ENCODE data around the gene CTNNBL1. TPM values are rescaled to one million over a fixed set of nuclear protein-coding genes. Genes with fewer than 3 reads are reported as not detected.
"Not testable (repeated sequence)": the region's sequence is repeated elsewhere in the genome, so short reads cannot be mapped to it uniquely, and the experiment has no call there.

CTNNBL1 gene, protein sequence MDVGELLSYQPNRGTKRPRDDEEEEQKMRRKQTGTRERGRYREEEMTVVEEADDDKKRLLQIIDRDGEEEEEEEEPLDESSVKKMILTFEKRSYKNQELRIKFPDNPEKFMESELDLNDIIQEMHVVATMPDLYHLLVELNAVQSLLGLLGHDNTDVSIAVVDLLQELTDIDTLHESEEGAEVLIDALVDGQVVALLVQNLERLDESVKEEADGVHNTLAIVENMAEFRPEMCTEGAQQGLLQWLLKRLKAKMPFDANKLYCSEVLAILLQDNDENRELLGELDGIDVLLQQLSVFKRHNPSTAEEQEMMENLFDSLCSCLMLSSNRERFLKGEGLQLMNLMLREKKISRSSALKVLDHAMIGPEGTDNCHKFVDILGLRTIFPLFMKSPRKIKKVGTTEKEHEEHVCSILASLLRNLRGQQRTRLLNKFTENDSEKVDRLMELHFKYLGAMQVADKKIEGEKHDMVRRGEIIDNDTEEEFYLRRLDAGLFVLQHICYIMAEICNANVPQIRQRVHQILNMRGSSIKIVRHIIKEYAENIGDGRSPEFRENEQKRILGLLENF
- 21.8 and 32.4 TPM in 2 replicates for total RNA-seq

DNA sequence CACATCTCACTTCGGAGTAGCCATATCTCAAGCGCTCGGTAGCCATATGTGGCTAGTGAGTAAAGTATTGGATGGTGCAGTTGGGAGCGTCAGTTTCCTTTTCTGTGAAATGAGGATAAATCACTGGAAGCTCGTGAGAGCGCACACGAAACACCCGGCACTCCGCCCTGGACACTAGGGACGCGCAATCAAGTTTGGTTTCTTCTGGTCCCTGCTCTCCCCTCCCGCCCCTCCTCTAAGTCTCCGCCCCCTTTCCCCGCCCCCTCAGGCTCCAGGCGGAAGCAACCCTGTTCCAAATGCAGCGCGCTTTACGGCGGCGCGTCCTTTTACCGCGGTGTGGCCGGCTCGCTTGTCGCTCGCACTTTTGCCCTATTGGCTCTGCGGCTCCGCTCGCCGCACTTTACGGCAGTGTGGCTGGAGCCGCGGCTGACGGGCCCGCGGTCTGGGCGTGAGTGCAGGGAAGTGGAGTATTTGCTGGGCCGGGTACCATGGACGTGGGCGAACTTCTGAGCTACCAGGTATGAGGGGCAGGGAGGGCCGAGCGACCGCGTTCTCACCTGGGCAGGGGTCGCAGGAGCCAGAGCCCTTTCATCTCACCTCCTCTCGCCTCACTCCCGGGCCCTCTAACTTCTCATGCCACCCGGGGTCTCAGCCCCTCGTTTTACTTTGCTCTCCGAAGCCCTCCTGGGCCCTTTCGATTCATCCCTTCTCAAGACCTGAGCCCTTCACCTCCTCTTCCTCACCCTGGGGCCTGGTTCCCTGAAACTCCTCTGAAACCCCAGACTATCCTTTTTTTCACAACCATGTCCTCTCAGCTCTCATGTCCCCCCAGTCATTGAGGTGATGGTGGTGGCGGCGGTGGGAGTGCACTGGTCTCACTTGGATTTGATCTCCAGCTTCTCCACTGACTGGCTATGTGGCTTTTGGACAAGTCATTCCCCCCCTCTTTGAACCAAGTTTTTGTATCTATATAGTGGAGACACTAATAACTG, at the start of gene CTNNBL1:
Gene CTNNBL1, plus strand, starts transcription at position 396 of the 992 bp plus-strand sequence. Its CDS starts 93 bp downstream, at position 489.
- DNase-seq (ENCODE audit: extremely low read depth, low read depth, low spot score) = peak; percentile 72

- DNase-seq (ENCODE audit: extremely low read depth, low read depth, low spot score) = no peak
Measured at GRCh38 chr20:37644605-37645004, 49.2 kb upstream of the CTNNBL1 start.

DNA sequence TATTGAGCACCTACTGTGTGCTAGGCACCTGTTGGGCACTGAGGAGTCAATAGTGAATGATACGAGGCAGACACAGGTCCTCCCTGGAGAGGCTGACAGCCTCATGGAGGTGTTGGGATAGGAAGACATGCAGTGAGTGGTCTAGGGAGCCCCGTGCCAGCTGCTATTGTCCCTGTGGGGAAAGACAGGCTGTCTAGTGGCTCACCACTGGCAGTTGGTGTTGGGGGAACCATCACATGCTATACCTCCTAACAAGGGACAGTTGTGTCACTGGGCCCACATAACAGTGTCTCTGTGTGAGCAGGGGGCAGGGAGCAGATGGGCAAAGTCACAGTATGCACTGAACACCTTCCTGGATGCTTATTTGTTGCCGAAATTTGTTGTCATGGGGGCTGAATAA, 45.9 kb upstream of the CTNNBL1 start:
- no peak for DNase-seq (ENCODE audit: extremely low read depth, low read depth, low spot score)

GRCh38 chr20:37649017-37649416, 44.8 kb upstream of the CTNNBL1 start:
- no peak for DNase-seq (ENCODE audit: extremely low read depth, low read depth, low spot score)

- no peak for DNase-seq (ENCODE audit: extremely low read depth, low read depth, low spot score)
Measured at GRCh38 chr20:37649676-37650370, 44.0 kb upstream of the CTNNBL1 start.

- no peak for DNase-seq (ENCODE audit: extremely low read depth, low read depth, low spot score)
Measured at GRCh38 chr20:37650661-37651060, 43.2 kb upstream of the CTNNBL1 start.

DNA sequence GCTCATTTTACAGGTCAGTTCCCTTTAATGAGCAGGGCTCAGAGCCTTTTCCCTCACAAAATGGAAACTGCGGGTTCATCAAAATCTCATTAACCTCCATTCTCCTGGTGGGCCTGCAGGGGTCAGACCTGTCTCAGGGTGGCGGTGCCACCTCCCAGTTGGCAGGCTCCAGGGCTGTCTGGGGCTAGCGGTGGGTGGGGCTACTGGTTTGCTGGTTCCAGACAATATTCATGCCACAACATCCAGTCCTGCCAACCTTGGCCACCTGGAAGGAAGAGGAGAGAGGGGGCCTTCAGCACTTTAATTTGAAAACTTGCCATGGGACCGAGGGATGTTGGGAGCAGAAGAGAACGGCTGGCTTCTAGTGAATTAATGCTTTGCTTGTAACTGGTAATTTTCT, 41.9 kb upstream of the CTNNBL1 start:
- DNase-seq (ENCODE audit: extremely low read depth, low read depth, low spot score) = no peak

GRCh38 chr20:37656945-37657344, 36.9 kb upstream of the CTNNBL1 start:
- no peak for DNase-seq (ENCODE audit: extremely low read depth, low read depth, low spot score)

DNA sequence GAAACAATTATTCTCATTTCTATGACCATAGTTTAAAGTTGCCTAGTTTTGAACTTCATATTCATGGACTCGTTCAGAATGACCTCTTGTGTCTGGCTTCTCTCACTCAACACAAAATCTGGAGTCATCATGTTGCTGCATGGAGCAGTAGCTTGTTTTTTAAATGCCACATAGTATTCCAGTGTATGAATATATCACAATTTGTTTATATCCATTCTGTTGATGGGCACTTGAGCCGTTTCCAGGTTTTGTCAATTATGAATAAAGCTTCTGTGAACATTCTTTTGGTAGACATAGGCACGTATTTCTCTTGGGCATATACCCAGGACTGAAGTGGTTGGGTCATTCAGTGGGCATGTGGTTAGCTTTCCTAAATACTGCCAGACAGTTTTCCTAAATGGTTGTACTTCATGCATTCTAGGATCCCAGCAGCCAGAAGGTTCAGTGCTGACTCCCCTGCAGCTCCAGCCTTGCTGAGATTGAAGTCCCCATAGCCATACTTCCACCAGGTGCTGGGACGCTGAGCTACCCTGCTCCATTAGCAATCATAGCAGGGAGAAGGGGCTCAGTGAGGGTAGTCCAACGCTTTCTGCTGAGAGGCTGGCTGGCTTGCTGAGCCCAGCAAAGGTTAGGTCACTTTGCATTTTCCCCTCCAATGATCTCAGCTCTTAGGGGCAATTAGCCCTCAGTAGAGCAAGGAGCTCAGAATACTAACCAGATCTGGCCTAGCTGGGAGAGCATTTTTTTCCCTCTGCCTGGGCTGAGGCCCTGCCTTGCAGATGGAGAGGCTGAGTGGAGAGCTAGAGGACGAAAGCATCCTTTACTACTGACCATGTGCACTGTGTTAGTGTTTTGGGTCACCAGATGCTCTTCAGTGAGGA, 35.7 kb upstream of the CTNNBL1 start:
- DNase-seq (ENCODE audit: extremely low read depth, low read depth, low spot score) = no peak

GRCh38 chr20:37661519-37661918, 32.3 kb upstream of the CTNNBL1 start:
- DNase-seq (ENCODE audit: extremely low read depth, low read depth, low spot score) = no peak

DNA sequence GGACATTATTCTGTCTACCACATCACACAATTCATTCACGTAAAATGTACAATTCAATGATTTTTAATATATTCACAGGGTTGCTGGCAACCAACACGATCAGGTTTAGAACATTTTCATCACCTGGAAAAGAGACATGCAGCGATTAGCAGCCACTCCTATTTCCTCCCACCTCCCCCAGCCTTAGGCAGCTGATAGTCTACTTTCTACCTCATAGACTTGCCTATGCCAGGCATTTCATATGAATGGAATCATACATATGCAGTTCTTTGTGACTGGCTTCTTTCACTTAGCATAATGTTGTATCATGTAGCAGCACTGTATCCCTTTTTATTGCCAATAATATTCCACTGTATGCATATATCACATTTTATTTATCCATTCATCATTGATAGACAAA, 31.5 kb upstream of the CTNNBL1 start:
- no peak for DNase-seq (ENCODE audit: extremely low read depth, low read depth, low spot score)

GRCh38 chr20:37664595-37664994, 29.2 kb upstream of the CTNNBL1 start:
- not testable (repeated sequence) for DNase-seq (ENCODE audit: extremely low read depth, low read depth, low spot score)

- no peak for DNase-seq (ENCODE audit: extremely low read depth, low read depth, low spot score)
Measured at GRCh38 chr20:37668166-37668565, 25.7 kb upstream of the CTNNBL1 start.

DNA sequence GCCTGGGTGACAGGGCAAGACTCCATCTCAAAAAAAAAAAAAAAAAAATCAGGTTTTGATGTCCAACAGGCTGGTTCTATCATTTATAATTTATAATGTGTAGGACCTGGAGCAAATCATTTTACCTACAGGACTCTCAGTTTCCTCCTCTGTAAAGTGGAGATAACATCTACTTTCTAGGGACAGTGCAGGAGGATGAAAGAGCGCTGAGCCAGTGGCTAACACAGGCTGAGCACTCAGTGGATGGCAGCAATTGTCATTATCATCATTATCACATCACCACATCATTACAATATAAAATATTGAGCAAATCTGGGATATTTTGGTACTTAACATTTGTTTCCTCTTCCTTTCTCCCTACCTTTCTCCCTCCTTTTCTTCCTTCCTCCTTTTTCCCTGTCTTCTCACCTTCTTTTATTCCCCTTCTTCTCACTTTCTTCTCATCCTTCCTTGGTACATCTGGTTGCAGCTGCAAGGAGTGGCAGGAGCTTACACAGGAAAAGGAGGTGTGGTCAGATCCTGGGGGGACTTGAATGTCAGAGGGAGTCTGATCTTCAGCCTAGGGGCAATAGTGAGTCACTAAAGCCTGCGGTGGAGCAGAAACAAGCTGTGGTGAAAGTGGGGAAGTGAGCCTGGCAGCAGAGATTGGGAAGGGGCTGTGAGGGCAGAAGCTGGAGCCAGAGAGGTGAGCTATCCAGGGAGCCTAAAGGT, 24.6 kb upstream of the CTNNBL1 start:
- DNase-seq (ENCODE audit: extremely low read depth, low read depth, low spot score) = no peak

GRCh38 chr20:37669773-37670236, 24.0 kb upstream of the CTNNBL1 start:
- DNase-seq (ENCODE audit: extremely low read depth, low read depth, low spot score) = no peak

GRCh38 chr20:37670351-37670791, 23.5 kb upstream of the CTNNBL1 start:
- DNase-seq (ENCODE audit: extremely low read depth, low read depth, low spot score) = no peak

GRCh38 chr20:37672143-37672542, 21.7 kb upstream of the CTNNBL1 start:
- no peak for DNase-seq (ENCODE audit: extremely low read depth, low read depth, low spot score)

- DNase-seq (ENCODE audit: extremely low read depth, low read depth, low spot score) = no peak
Measured at GRCh38 chr20:37673444-37673843, 20.4 kb upstream of the CTNNBL1 start.

GRCh38 chr20:37676440-37676839, 17.4 kb upstream of the CTNNBL1 start:
- DNase-seq (ENCODE audit: extremely low read depth, low read depth, low spot score) = no peak

All from glomerular endothelial cell (primary cell).